ENCODE data around the gene CCL13. TPM values are rescaled to one million over a fixed set of nuclear protein-coding genes. Genes with fewer than 3 reads are reported as not detected.

The CCL13 gene
- total RNA-seq, 1 experiment from 2014 or later = not detected

DNA sequence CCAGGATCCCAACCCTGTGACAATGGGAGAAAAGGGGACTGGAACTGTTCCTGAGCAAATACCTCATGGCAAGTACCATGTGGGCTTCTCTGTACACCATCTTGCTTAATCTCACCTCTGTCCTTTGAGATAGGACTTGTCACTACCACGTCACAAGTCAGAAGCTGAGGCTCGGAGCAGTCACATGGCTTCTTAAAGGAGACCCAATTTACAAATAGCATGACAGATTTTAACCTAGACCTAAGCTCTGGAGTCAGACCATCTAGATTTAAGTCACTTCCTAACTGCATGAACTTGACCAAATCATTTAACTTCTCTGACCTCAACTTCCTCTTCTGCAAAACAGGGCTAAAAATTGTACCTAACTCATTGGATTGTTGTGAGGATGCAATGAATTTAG, 42.7 kb downstream of the CCL13 start:
- no TSS peak for BruUV-seq (replicated peaks)
- H3K27me3 ChIP-seq (ENCODE audit: insufficient read depth, low read depth) = no peaks in the 10 kb centered on the region
- H4K20me1 ChIP-seq (ENCODE audit: insufficient read depth) = no peaks in the 10 kb centered on the region
- H3K79me2 ChIP-seq (ENCODE audit: low read depth) = no peaks in the 10 kb centered on the region
- POLR2A ChIA-PET (ENCODE audit: unreplicated experiment) = no interaction called here
- H3F3A ChIP-seq (ENCODE audit: insufficient read depth, low read depth) = no peaks in the 10 kb centered on the region
- H3K9me2 ChIP-seq (ENCODE audit: insufficient read depth) = no peaks in the 10 kb centered on the region
- H3K4me3 ChIP-seq = no peak overlapping the region
- no peak overlapping the region for H2AFZ ChIP-seq
- DNase-seq = no peak
- no peak overlapping the region for H3K4me2 ChIP-seq
- no peak for TF ChIP-seq EZH2 (IDR thresholded peaks at IDR 0.05; ENCODE audit: low read depth)
- TF ChIP-seq, protein P1, sequence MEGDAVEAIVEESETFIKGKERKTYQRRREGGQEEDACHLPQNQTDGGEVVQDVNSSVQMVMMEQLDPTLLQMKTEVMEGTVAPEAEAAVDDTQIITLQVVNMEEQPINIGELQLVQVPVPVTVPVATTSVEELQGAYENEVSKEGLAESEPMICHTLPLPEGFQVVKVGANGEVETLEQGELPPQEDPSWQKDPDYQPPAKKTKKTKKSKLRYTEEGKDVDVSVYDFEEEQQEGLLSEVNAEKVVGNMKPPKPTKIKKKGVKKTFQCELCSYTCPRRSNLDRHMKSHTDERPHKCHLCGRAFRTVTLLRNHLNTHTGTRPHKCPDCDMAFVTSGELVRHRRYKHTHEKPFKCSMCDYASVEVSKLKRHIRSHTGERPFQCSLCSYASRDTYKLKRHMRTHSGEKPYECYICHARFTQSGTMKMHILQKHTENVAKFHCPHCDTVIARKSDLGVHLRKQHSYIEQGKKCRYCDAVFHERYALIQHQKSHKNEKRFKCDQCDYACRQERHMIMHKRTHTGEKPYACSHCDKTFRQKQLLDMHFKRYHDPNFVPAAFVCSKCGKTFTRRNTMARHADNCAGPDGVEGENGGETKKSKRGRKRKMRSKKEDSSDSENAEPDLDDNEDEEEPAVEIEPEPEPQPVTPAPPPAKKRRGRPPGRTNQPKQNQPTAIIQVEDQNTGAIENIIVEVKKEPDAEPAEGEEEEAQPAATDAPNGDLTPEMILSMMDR (conservative IDR thresholded peaks at IDR 0.05) = no peak
- H3K4me1 ChIP-seq (replicated peaks; ENCODE audit: insufficient read depth) = no peaks in the 10 kb centered on the region
- CTCF ChIA-PET = no interaction called here
- H3K27ac ChIP-seq = no peak overlapping the region
- H3K36me3 ChIP-seq (ENCODE audit: low read depth) = no peaks in the 10 kb centered on the region
- H3K9me3 ChIP-seq (ENCODE audit: insufficient read depth, low read depth) = no peaks in the 10 kb centered on the region
- intact Hi-C loops (cut with micrococcal nuclease; ENCODE audit: unreplicated experiment) = no loop called here

DNA sequence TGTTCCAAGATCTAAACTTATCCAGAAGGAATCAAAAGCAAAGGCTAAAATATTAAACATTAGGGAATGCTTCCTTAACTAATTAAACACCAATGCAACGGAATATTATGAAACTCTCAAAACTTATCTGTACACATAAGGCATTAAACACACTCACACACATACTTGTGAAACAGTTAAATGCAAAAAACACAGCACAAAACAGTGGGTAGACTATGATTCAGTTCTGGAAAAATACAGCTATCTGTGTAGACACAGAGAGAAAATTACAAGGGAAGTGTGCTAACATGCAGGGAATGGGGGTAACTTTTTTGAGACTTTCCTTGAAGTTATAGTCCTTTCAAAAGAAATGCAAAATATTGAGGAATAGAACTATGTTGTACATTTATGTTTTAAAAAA, 43.4 kb downstream of the CCL13 start:
- H3K9me2 ChIP-seq (ENCODE audit: insufficient read depth) = no peaks in the 10 kb centered on the region
- intact Hi-C loops (cut with micrococcal nuclease; ENCODE audit: unreplicated experiment) = no loop called here

DNA sequence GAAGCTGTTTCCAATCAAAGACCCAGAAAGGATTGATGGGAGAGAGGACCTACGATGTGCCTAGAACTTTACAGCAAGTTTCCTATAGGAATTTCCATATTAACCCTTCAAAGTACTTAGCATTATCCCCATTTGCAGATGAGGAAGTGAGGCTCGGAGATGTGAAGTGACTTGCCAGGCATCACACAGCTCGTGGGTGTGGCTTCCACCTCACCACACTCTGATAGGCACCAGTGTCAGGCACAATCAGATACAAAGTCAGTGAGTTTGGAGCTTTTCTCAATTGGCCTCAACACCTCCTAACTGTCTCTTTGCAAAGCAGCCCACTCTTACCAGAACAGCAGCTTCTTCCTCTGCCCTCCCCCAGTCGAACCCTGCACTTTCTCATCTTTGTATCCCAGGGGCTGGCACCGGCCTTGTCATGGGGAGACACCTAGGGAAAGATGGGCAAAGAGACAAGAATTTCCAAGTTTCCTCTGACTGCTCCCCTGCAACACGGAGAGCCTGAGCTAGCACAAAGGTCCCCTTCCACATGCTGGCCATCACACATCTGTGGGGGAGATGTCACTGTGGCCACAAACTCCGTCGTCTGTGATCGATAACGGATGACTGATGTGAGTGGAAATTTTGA, 44.1 kb downstream of the CCL13 start:
- no peaks in the 10 kb centered on the region for H3K9me2 ChIP-seq (ENCODE audit: insufficient read depth)
- no peaks in the 10 kb centered on the region for H3K9me3 ChIP-seq (ENCODE audit: insufficient read depth, low read depth)
- H3K4me2 ChIP-seq = no peak overlapping the region
- no peaks in the 10 kb centered on the region for H4K20me1 ChIP-seq (ENCODE audit: insufficient read depth)
- H3K79me2 ChIP-seq (ENCODE audit: low read depth) = no peaks in the 10 kb centered on the region
- intact Hi-C loops (cut with micrococcal nuclease; ENCODE audit: unreplicated experiment) = no loop called here
- H3K4me3 ChIP-seq = no peak overlapping the region
- H3K4me1 ChIP-seq (replicated peaks; ENCODE audit: insufficient read depth) = no peaks in the 10 kb centered on the region
- ChIA-PET CTCF (no interaction called here), POLR2A (ENCODE audit: unreplicated experiment) (no interaction called here)
- no peak overlapping the region for H3K27ac ChIP-seq
- no peaks in the 10 kb centered on the region for H3F3A ChIP-seq (ENCODE audit: insufficient read depth, low read depth)
- no peak overlapping the region for H2AFZ ChIP-seq
- no TSS peak for BruUV-seq (replicated peaks)
- no peak for DNase-seq
- no peaks in the 10 kb centered on the region for H3K36me3 ChIP-seq (ENCODE audit: low read depth)
- H3K27me3 ChIP-seq (ENCODE audit: insufficient read depth, low read depth) = no peaks in the 10 kb centered on the region
- no peak for TF ChIP-seq EZH2 (IDR thresholded peaks at IDR 0.05; ENCODE audit: low read depth)
- TF ChIP-seq, protein P1 (conservative IDR thresholded peaks at IDR 0.05) = no peak

More for the DNA sequence above, 43.4 kb downstream of the CCL13 start:
- no peak for DNase-seq
- Histone ChIP-seq H3K9me3 (ENCODE audit: insufficient read depth, low read depth) (no peaks in the 10 kb centered on the region), H2AFZ (no peak overlapping the region), H3K79me2 (ENCODE audit: low read depth) (no peaks in the 10 kb centered on the region), H3K27ac (no peak overlapping the region), H4K20me1 (ENCODE audit: insufficient read depth) (no peaks in the 10 kb centered on the region), H3K4me2 (no peak overlapping the region), H3K36me3 (ENCODE audit: low read depth) (no peaks in the 10 kb centered on the region), H3K4me1 (replicated peaks; ENCODE audit: insufficient read depth) (no peaks in the 10 kb centered on the region), H3K27me3 (ENCODE audit: insufficient read depth, low read depth) (no peaks in the 10 kb centered on the region), H3K4me3 (no peak overlapping the region), H3F3A (ENCODE audit: insufficient read depth, low read depth) (no peaks in the 10 kb centered on the region)
- no peak for TF ChIP-seq EZH2 (IDR thresholded peaks at IDR 0.05; ENCODE audit: low read depth)
- TF ChIP-seq, protein P1 (conservative IDR thresholded peaks at IDR 0.05) = no peak
- no TSS peak for BruUV-seq (replicated peaks)
- ChIA-PET CTCF (no interaction called here), POLR2A (ENCODE audit: unreplicated experiment) (no interaction called here)
